Right lobe of liver (tissue), 4 donors: Measurements from ENCODE around the gene MMS22L.

ENCODE experiments used
- POLR2A ChIP-seq: fragments of 450-650 bp; IDR thresholded peaks from one replicate; pipeline ENCODE4 v1.6.1; 2017; ENCODE audit warnings: antibody characterized with exemption, mild to moderate bottlenecking
- TF ChIP-seq, protein P1 (sequence below), 4 donors: fragments of 200-600 bp in 3 of 4; fragments of 450-650 bp in 1 of 4; IDR thresholded peaks; one replicate each; pipeline versions ENCODE4 v1.5.1 to v1.8.0; 2016 to 2022; ENCODE audit warnings: antibody characterized with exemption in 4 of 4, mild to moderate bottlenecking in 2 of 4
- donor health status: DM: no; HTN: no; CAD: no.
- donor health status: DM: no; HTN: no; CAD: no.
- donor health status: DM: no; HTN: yes; CAD: no.

DNA sequence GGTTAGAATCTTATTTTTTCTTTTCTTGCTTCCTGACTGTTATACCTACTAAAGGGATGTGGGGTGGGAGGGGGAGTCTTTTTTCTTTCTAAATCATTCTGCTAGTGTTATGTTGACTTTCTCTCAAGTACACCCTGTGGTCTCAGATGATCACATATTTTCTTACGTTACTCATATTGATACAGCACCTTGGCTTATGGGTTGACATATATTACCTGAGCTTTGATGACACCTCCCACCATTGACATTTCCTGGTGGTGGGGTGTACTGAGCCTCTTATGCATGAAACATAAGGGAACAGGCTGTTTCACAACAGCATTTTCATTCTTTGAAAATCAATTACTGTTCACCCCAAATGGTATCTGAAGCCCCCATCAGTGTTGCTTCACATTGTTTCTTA is 169.8 kb downstream of the MMS22L start:
- TF ChIP-seq, protein P1, sequence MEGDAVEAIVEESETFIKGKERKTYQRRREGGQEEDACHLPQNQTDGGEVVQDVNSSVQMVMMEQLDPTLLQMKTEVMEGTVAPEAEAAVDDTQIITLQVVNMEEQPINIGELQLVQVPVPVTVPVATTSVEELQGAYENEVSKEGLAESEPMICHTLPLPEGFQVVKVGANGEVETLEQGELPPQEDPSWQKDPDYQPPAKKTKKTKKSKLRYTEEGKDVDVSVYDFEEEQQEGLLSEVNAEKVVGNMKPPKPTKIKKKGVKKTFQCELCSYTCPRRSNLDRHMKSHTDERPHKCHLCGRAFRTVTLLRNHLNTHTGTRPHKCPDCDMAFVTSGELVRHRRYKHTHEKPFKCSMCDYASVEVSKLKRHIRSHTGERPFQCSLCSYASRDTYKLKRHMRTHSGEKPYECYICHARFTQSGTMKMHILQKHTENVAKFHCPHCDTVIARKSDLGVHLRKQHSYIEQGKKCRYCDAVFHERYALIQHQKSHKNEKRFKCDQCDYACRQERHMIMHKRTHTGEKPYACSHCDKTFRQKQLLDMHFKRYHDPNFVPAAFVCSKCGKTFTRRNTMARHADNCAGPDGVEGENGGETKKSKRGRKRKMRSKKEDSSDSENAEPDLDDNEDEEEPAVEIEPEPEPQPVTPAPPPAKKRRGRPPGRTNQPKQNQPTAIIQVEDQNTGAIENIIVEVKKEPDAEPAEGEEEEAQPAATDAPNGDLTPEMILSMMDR (IDR thresholded peaks at IDR 0.05): no peak
- TF ChIP-seq POLR2A: no peak
